Cardiac muscle cell (in vitro differentiated cells and primary cell): ENCODE measurements around the gene GJC2. TPM values are rescaled to one million over a fixed set of nuclear protein-coding genes. Genes with fewer than 3 reads are reported as not detected.
"Not testable (repeated sequence)": the region's sequence is repeated elsewhere in the genome, so short reads cannot be mapped to it uniquely, and the experiment has no call there.

ENCODE experiments used
- DNase-seq, 2 donors: peaks; one replicate each; pipeline versions ENCODE4 v3.0.0 to v3.0.0-alpha.2; 2010 to 2017; ENCODE audit warnings: low read depth in 1 of 2, low spot score in 1 of 2
- H3K27ac ChIP-seq: fragments of 200-600 bp; sonication (generic); 2 replicates; pipeline ENCODE4 v1.5.1; 2016
- H3K27me3 ChIP-seq: fragments of 200-600 bp; sonication (generic); 2 replicates; pipeline ENCODE4 v1.6.0; 2016; ENCODE audit warnings: control low read depth
- H3K36me3 ChIP-seq: fragments of 200-600 bp; sonication (generic); 2 replicates; pipeline ENCODE4 v1.5.1; 2016; ENCODE audit warnings: control low read depth
- H3K4me1 ChIP-seq: fragments of 200-600 bp; sonication (generic); 2 replicates; pipeline ENCODE4 v1.8.1; 2017; ENCODE audit warnings: low read depth, mild to moderate bottlenecking, mixed run types
- H3K4me3 ChIP-seq: fragments of 200-600 bp; sonication (generic); 2 replicates; pipeline ENCODE4 v1.5.1; 2016; ENCODE audit warnings: mild to moderate bottlenecking
- H3K9me3 ChIP-seq: fragments of 200-600 bp; sonication (generic); 2 replicates; pipeline ENCODE4 v1.5.1; 2017; ENCODE audit warnings: low read depth, mild to moderate bottlenecking, control low read depth
- polyA plus RNA-seq: library from polyadenylated mRNA; unstranded; fragments of >200 nt; fragmentation: Nextera tagmentation; extraction: Ambion mirVana; gene quantifications from 2 replicates; pipeline ENCODE4 v1.2.1, GENCODE V29; 2016
- total RNA-seq: library from RNA; depleted of rRNA; stranded (reverse); fragments of >200 nt; gene quantifications from 2 replicates; pipeline ENCODE4 v1.2.3, GENCODE V29; 2016
- TF ChIP-seq, protein P1 (sequence below): IDR thresholded peaks from 2 replicates; pipeline ENCODE4 v1.5.1; 2012; ENCODE audit warnings: low read depth, mild to moderate bottlenecking, low read length

The GJC2 gene
- total and polyA plus RNA-seq, 2 experiments from 2014 or later = 0.13 to 0.51 TPM

DNA sequence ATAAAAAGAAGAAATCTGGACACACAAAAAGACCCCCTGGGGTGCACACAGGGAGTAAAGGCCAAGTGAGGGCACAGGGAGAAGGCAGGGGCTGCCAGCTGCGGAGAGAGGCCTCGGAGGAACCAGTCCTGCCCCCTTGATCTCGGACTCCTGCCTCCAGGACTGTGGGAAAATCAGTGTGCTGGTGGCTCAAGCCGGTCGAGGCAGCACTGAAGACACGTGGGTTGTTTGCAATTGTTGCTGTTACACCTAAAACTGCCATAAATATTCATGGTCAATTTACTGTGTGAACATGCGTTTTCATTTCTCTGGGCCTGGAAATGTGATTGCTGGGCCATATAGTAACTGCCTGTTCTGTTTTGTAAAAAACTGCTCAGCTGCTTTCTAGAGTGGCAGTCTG, 34.4 kb downstream of the GJC2 start:
- no peak overlapping the region for H3K4me3 ChIP-seq
- H3K4me1 ChIP-seq = no peaks in the 10 kb centered on the region
- TF ChIP-seq, protein P1, sequence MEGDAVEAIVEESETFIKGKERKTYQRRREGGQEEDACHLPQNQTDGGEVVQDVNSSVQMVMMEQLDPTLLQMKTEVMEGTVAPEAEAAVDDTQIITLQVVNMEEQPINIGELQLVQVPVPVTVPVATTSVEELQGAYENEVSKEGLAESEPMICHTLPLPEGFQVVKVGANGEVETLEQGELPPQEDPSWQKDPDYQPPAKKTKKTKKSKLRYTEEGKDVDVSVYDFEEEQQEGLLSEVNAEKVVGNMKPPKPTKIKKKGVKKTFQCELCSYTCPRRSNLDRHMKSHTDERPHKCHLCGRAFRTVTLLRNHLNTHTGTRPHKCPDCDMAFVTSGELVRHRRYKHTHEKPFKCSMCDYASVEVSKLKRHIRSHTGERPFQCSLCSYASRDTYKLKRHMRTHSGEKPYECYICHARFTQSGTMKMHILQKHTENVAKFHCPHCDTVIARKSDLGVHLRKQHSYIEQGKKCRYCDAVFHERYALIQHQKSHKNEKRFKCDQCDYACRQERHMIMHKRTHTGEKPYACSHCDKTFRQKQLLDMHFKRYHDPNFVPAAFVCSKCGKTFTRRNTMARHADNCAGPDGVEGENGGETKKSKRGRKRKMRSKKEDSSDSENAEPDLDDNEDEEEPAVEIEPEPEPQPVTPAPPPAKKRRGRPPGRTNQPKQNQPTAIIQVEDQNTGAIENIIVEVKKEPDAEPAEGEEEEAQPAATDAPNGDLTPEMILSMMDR = no peak

DNA sequence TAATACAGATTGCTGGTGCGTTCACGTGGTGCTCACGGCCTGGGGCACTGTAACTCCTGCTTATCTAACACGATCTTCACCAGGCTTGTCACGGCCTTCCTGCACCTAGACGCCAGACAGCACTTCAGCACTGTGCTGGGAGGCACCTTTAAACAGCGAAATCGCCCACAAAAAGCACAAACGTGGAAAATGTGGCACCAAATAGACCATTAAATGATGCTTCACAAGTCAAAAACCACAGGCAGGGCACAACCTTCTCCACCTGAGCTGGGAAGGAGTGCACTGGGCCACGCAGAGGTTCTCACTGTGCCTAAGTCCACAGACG, 35.9 kb downstream of the GJC2 start:
- TF ChIP-seq, protein P1 = no peak
- Histone ChIP-seq H3K9me3 (no peaks in the 10 kb centered on the region), H3K27me3 (no peaks in the 10 kb centered on the region), H3K36me3 (no peaks in the 10 kb centered on the region), H3K27ac (no peak overlapping the region), H3K4me3 (no peak overlapping the region), H3K4me1 (no peaks in the 10 kb centered on the region)
- DNase-seq = no peak

More for the DNA sequence above, 34.4 kb downstream of the GJC2 start:
- DNase-seq = no peak
- no peaks in the 10 kb centered on the region for H3K27me3 ChIP-seq
- no peaks in the 10 kb centered on the region for H3K36me3 ChIP-seq
- H3K9me3 ChIP-seq = no peaks in the 10 kb centered on the region
- H3K27ac ChIP-seq = no peak overlapping the region

DNA sequence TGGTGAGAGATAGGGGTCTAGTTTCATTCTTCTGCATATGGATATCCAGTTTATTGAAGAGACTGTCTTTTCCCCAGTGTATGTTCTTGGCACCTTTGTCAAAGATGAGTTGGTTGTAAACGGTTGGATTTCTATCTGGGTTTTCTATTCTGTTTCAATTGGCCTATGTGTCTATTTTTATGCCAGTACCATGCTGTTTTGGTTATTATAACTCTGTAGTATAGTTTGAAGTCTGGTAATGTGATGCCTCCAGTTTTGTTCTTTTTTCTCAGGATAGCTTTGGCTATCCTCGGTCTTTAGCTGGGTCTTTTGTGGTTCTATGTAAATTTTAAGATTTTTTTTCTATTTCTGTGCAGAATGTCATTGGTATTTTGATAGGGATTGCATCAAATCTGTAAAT, 38.5 kb downstream of the GJC2 start:
- not testable (repeated sequence) for H3K9me3 ChIP-seq, H3K27ac ChIP-seq, H3K27me3 ChIP-seq, H3K4me1 ChIP-seq, DNase-seq, H3K36me3 ChIP-seq, H3K4me3 ChIP-seq

DNA sequence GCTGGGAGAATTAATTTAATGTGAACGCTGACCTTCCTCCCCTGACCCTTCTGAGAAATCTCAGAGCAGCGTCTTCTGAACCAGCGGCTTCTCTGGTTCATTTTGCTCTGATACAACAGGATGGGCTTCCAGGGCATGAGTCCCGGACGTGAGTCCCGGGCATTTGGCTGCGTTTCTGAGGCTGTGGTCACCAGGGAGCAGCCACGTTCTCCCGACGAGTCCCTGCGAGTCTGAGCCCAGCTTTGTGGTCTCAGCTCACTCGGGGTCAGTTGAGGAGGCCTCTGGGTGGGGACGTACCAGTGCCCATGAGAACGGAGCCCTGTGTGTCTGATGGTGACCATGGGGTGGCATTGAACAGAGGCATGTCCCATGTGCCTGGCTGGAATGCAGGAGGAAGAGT, 40.5 kb downstream of the GJC2 start:
- H3K27ac ChIP-seq = no peak overlapping the region
- no peak for DNase-seq
- H3K36me3 ChIP-seq = no peaks in the 10 kb centered on the region
- H3K4me3 ChIP-seq = no peak overlapping the region
- H3K9me3 ChIP-seq = no peaks in the 10 kb centered on the region
- no peaks in the 10 kb centered on the region for H3K4me1 ChIP-seq
- no peaks in the 10 kb centered on the region for H3K27me3 ChIP-seq
- TF ChIP-seq, protein P1 = no peak

DNA sequence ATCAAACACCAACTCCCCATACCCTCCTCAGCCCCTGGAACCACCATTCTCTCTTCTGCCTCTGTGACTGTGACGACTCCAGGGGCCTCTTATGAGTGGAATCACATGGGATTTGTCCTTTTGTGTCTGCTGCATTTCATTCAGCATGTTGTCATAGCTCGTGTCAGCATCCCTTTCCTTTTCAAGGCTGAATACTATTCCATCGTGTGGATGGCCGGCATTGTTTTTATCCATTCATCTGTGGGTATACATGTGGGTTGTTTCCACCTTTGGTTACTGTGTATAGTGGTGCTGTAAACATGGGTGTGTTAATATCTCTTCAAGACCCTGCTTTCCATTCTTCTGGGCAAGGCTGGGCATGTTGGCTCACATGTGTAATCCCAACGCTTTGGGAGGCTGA, 41.0 kb downstream of the GJC2 start:
- H3K4me3 ChIP-seq = no peak overlapping the region
- no peaks in the 10 kb centered on the region for H3K4me1 ChIP-seq
- DNase-seq = no peak
- H3K9me3 ChIP-seq = no peaks in the 10 kb centered on the region
- TF ChIP-seq, protein P1 = no peak
- no peaks in the 10 kb centered on the region for H3K36me3 ChIP-seq
- no peaks in the 10 kb centered on the region for H3K27me3 ChIP-seq
- H3K27ac ChIP-seq = no peak overlapping the region

DNA sequence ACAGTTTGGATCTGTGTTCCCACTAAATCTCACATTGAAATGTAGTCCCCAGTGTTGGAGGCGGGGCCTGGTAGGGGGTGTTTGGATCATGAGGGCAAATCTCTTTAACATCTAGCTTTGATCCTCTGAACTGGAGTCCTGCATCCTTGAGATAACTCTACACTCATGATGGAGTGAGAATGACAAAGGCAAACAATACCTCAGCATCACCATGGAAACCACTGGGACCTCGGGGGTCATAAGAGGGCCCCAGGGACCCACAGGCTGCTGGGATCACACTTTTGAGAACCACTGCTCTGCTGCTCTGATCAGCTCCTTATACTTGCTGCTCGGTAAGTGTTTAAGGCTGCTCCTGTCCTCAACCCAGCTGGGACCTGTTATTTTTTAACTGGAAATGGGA, 44.7 kb downstream of the GJC2 start:
- TF ChIP-seq, protein P1 = no peak
- H3K27me3 ChIP-seq = no peaks in the 10 kb centered on the region
- no peak for DNase-seq
- H3K36me3 ChIP-seq = no peaks in the 10 kb centered on the region
- no peak overlapping the region for H3K4me3 ChIP-seq
- no peaks in the 10 kb centered on the region for H3K9me3 ChIP-seq
- no peak overlapping the region for H3K27ac ChIP-seq
- H3K4me1 ChIP-seq = no peaks in the 10 kb centered on the region
